Measurements from ENCODE around the gene DOCK9.

The DOCK9 gene

GRCh38 chr13:98835156-98835555 lies 142.7 kb downstream of the DOCK9 start:
- Histone ChIP-seq H3K79me1 (replicated peaks; ENCODE audit: low read length, poor library complexity, severe bottlenecking) (no peaks in the 10 kb centered on the region), H3K4me2 (ENCODE audit: low read length, poor library complexity, severe bottlenecking) (no peak overlapping the region), H2BK15ac (ENCODE audit: low read depth, poor library complexity, severe bottlenecking) (no peak overlapping the region), H3K27me3 (ENCODE audit: control insufficient read depth in 1 of 2, insufficient read depth in 1 of 2, low read length in 2 of 2) (no peaks in the 10 kb centered on the region), H3K14ac (ENCODE audit: low read length in 2 of 2) (no peak overlapping the region), H3K4me3 (ENCODE audit: insufficient read depth in 1 of 2, low read depth in 1 of 2, low read length in 2 of 2) (no peak overlapping the region), H3K36me3 (ENCODE audit: control insufficient read depth in 1 of 2, insufficient read depth in 2 of 2, low read depth in 1 of 2, low read length in 2 of 2) (peaks cover 0 to 12% of the 10 kb centered on the region in 2 experiments), H4K91ac (ENCODE audit: low read length) (no peak overlapping the region), H3K27ac (ENCODE audit: low read length, poor library complexity, severe bottlenecking) (no peak overlapping the region), H3K9ac (ENCODE audit: low read length) (no peak overlapping the region), H2AFZ (ENCODE audit: low read depth, low read length) (no peak overlapping the region), H3K4ac (ENCODE audit: low read depth in 1 of 2, low read length in 2 of 2) (no peak overlapping the region), H2BK120ac (ENCODE audit: low read depth, low read length) (no peak overlapping the region), H2AK5ac (ENCODE audit: low read length, severe bottlenecking) (no peak overlapping the region), H3K4me1 (ENCODE audit: control insufficient read depth, insufficient read depth, low read depth, low read length) (no peaks in the 10 kb centered on the region), H3K18ac (ENCODE audit: low read depth in 1 of 2, low read length in 2 of 2) (no peak overlapping the region), H2BK5ac (ENCODE audit: low read depth, low read length, poor library complexity, severe bottlenecking) (no peak overlapping the region), H3K23ac (ENCODE audit: low read length in 2 of 2) (no peak overlapping the region), H4K8ac (ENCODE audit: low read length) (no peak overlapping the region), H2BK12ac (ENCODE audit: low read length in 2 of 2) (no peak overlapping the region), H3K9me3 (ENCODE audit: control insufficient read depth, low read length) (no peaks in the 10 kb centered on the region)
- DNase-seq: no peak
- 98% methylated on average over 3 of the region's 3 CpGs for WGBS

GRCh38 chr13:98834254-98834960 lies 143.5 kb downstream of the DOCK9 start:
- Histone ChIP-seq H4K91ac (ENCODE audit: low read length) (no peak overlapping the region), H3K9ac (ENCODE audit: low read length) (no peak overlapping the region), H3K14ac (ENCODE audit: low read length in 2 of 2) (no peak overlapping the region), H3K4me2 (ENCODE audit: low read length, poor library complexity, severe bottlenecking) (no peak overlapping the region), H3K4me3 (ENCODE audit: insufficient read depth in 1 of 2, low read depth in 1 of 2, low read length in 2 of 2) (no peak overlapping the region), H3K18ac (ENCODE audit: low read depth in 1 of 2, low read length in 2 of 2) (no peak overlapping the region), H3K4me1 (ENCODE audit: control insufficient read depth, insufficient read depth, low read depth, low read length) (no peaks in the 10 kb centered on the region), H2AFZ (ENCODE audit: low read depth, low read length) (no peak overlapping the region), H2AK5ac (ENCODE audit: low read length, severe bottlenecking) (no peak overlapping the region), H2BK5ac (ENCODE audit: low read depth, low read length, poor library complexity, severe bottlenecking) (no peak overlapping the region), H4K8ac (ENCODE audit: low read length) (no peak overlapping the region), H3K23ac (ENCODE audit: low read length in 2 of 2) (no peak overlapping the region), H3K4ac (ENCODE audit: low read depth in 1 of 2, low read length in 2 of 2) (no peak overlapping the region), H3K27ac (ENCODE audit: low read length, poor library complexity, severe bottlenecking) (no peak overlapping the region), H2BK120ac (ENCODE audit: low read depth, low read length) (no peak overlapping the region), H2BK12ac (ENCODE audit: low read length in 2 of 2) (no peak overlapping the region), H2BK15ac (ENCODE audit: low read depth, poor library complexity, severe bottlenecking) (no peak overlapping the region), H3K79me1 (replicated peaks; ENCODE audit: low read length, poor library complexity, severe bottlenecking) (no peaks in the 10 kb centered on the region), H3K36me3 (ENCODE audit: control insufficient read depth in 1 of 2, insufficient read depth in 2 of 2, low read depth in 1 of 2, low read length in 2 of 2) (peaks cover 1 to 15% of the 10 kb centered on the region in 2 experiments), H3K27me3 (ENCODE audit: control insufficient read depth in 1 of 2, insufficient read depth in 1 of 2, low read length in 2 of 2) (no peaks in the 10 kb centered on the region), H3K9me3 (ENCODE audit: control insufficient read depth, low read length) (no peaks in the 10 kb centered on the region)
- no peak for DNase-seq
- WGBS: 69% methylated on average over 7 of the region's 7 CpGs

DNA sequence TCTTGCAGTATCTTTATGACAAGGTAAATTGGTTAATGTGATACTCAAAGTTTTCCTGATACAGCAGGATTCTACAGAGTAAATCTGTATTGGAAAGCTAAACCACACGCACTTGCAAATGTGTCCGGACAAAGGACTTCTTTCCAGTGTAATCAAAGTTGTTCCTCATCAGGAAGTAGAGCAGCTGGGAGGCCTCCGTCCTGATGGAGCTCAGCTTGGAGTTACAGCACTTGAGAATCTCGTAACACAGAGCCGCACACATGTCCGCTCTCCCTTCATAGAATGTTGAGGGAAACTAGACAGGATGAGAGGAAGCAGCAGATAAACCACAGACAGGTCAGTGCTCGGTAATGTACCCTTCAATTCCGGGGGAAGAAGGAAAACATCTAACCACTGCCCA lies 146.6 kb downstream of the DOCK9 start:
- 92% methylated on average over 6 of the region's 8 CpGs for WGBS
- H3K4me2 ChIP-seq (ENCODE audit: low read length, poor library complexity, severe bottlenecking): no peak overlapping the region
- H2BK15ac ChIP-seq (ENCODE audit: low read depth, poor library complexity, severe bottlenecking): no peak overlapping the region
- no peak overlapping the region for H2AK5ac ChIP-seq (ENCODE audit: low read length, severe bottlenecking)
- no peak overlapping the region for H2BK120ac ChIP-seq (ENCODE audit: low read depth, low read length)
- H3K4me1 ChIP-seq (ENCODE audit: control insufficient read depth, insufficient read depth, low read depth, low read length): no peaks in the 10 kb centered on the region
- no peak overlapping the region for H3K23ac ChIP-seq (ENCODE audit: low read length in 2 of 2)
- no peak overlapping the region for H2BK5ac ChIP-seq (ENCODE audit: low read depth, low read length, poor library complexity, severe bottlenecking)
- H4K91ac ChIP-seq (ENCODE audit: low read length): no peak overlapping the region
- no peak for DNase-seq
- peaks cover 11 to 18% of the 10 kb centered on the region in 2 experiments for H3K36me3 ChIP-seq (ENCODE audit: control insufficient read depth in 1 of 2, insufficient read depth in 2 of 2, low read depth in 1 of 2, low read length in 2 of 2)
- no peak overlapping the region for H3K27ac ChIP-seq (ENCODE audit: low read length, poor library complexity, severe bottlenecking)
- H3K27me3 ChIP-seq (ENCODE audit: control insufficient read depth in 1 of 2, insufficient read depth in 1 of 2, low read length in 2 of 2): no peaks in the 10 kb centered on the region
- H3K9ac ChIP-seq (ENCODE audit: low read length): no peak overlapping the region
- no peak overlapping the region for H2BK12ac ChIP-seq (ENCODE audit: low read length in 2 of 2)
- H4K8ac ChIP-seq (ENCODE audit: low read length): no peak overlapping the region
- H3K14ac ChIP-seq (ENCODE audit: low read length in 2 of 2): no peak overlapping the region
- H3K79me1 ChIP-seq (replicated peaks; ENCODE audit: low read length, poor library complexity, severe bottlenecking): no peaks in the 10 kb centered on the region
- H3K4me3 ChIP-seq (ENCODE audit: insufficient read depth in 1 of 2, low read depth in 1 of 2, low read length in 2 of 2): no peak overlapping the region
- no peak overlapping the region for H3K4ac ChIP-seq (ENCODE audit: low read depth in 1 of 2, low read length in 2 of 2)
- no peak overlapping the region for H3K18ac ChIP-seq (ENCODE audit: low read depth in 1 of 2, low read length in 2 of 2)
- H3K9me3 ChIP-seq (ENCODE audit: control insufficient read depth, low read length): no peaks in the 10 kb centered on the region
- no peak overlapping the region for H2AFZ ChIP-seq (ENCODE audit: low read depth, low read length)

- H2BK15ac ChIP-seq (ENCODE audit: low read depth, poor library complexity, severe bottlenecking): no peak overlapping the region
- H2BK5ac ChIP-seq (ENCODE audit: low read depth, low read length, poor library complexity, severe bottlenecking): no peak overlapping the region
- no peaks in the 10 kb centered on the region for H3K27me3 ChIP-seq (ENCODE audit: control insufficient read depth in 1 of 2, insufficient read depth in 1 of 2, low read length in 2 of 2)
- no peak overlapping the region for H2BK120ac ChIP-seq (ENCODE audit: low read depth, low read length)
- H3K18ac ChIP-seq (ENCODE audit: low read depth in 1 of 2, low read length in 2 of 2): no peak overlapping the region
- H4K8ac ChIP-seq (ENCODE audit: low read length): no peak overlapping the region
- H2AFZ ChIP-seq (ENCODE audit: low read depth, low read length): no peak overlapping the region
- no peak overlapping the region for H3K4me3 ChIP-seq (ENCODE audit: insufficient read depth in 1 of 2, low read depth in 1 of 2, low read length in 2 of 2)
- DNase-seq: no peak
- H3K4ac ChIP-seq (ENCODE audit: low read depth in 1 of 2, low read length in 2 of 2): no peak overlapping the region
- H3K4me2 ChIP-seq (ENCODE audit: low read length, poor library complexity, severe bottlenecking): no peak overlapping the region
- no peak overlapping the region for H3K23ac ChIP-seq (ENCODE audit: low read length in 2 of 2)
- H2BK12ac ChIP-seq (ENCODE audit: low read length in 2 of 2): no peak overlapping the region
- H3K27ac ChIP-seq (ENCODE audit: low read length, poor library complexity, severe bottlenecking): no peak overlapping the region
- 93% methylated on average over 3 of the region's 5 CpGs for WGBS
- no peak overlapping the region for H4K91ac ChIP-seq (ENCODE audit: low read length)
- no peak overlapping the region for H3K14ac ChIP-seq (ENCODE audit: low read length in 2 of 2)
- H3K9me3 ChIP-seq (ENCODE audit: control insufficient read depth, low read length): no peaks in the 10 kb centered on the region
- H3K79me1 ChIP-seq (replicated peaks; ENCODE audit: low read length, poor library complexity, severe bottlenecking): no peaks in the 10 kb centered on the region
- H2AK5ac ChIP-seq (ENCODE audit: low read length, severe bottlenecking): no peak overlapping the region
- H3K4me1 ChIP-seq (ENCODE audit: control insufficient read depth, insufficient read depth, low read depth, low read length): no peaks in the 10 kb centered on the region
- H3K36me3 ChIP-seq (ENCODE audit: control insufficient read depth in 1 of 2, insufficient read depth in 2 of 2, low read depth in 1 of 2, low read length in 2 of 2): peaks cover 11 to 20% of the 10 kb centered on the region in 2 experiments
- no peak overlapping the region for H3K9ac ChIP-seq (ENCODE audit: low read length)
Observed at GRCh38 chr13:98829541-98829940, 148.3 kb downstream of the DOCK9 start.

All from mesenchymal stem cell (in vitro differentiated cells and primary cell).